PC-3 (cell line): ENCODE results near the gene CCDC93.

Experiments
- CTCF ChIP-seq: fragments of 300-600 bp; sonication (generic); conservative IDR thresholded peaks from 2 replicates; pipeline ENCODE4 v1.5.1; 2017; ENCODE audit warnings: antibody characterized with exemption, low read depth, mild to moderate bottlenecking, low read length
- EZH2 ChIP-seq: fragments of 300-600 bp; sonication (generic); IDR thresholded peaks from one replicate; pipeline ENCODE4 v1.6.1; 2017; ENCODE audit warnings: antibody characterized with exemption, mild to moderate bottlenecking, low read length; ENCODE audit not compliant: unreplicated experiment
- EZH2phosphoT487 ChIP-seq: fragments of 300-600 bp; sonication (generic); IDR thresholded peaks from 2 replicates; pipeline ENCODE4 v1.6.1; 2018; ENCODE audit warnings: mild to moderate bottlenecking, antibody characterized with exemption, low read length, borderline replicate concordance

GRCh38 chr2:117968722-117969121 lies 45.1 kb downstream of the CCDC93 start:
- TF ChIP-seq CTCF (peak; percentile 40; the same call in 1 of the 2 replicates), EZH2phosphoT487 (no peak), EZH2 (no peak)
